CD4-positive, alpha-beta T cell treated with Interleukin-12 subunit alpha and Interleukin-12 subunit beta, for 1 hour (primary cell): ENCODE data around the gene HECTD3.
"Not testable (repeated sequence)": the region's sequence is repeated elsewhere in the genome, so short reads cannot be mapped to it uniquely, and the experiment has no call there.

Experiments
- DNase-seq: peaks from one replicate; pipeline ENCODE4 v3.0.0-alpha.2; 2020

HECTD3 gene

DNA sequence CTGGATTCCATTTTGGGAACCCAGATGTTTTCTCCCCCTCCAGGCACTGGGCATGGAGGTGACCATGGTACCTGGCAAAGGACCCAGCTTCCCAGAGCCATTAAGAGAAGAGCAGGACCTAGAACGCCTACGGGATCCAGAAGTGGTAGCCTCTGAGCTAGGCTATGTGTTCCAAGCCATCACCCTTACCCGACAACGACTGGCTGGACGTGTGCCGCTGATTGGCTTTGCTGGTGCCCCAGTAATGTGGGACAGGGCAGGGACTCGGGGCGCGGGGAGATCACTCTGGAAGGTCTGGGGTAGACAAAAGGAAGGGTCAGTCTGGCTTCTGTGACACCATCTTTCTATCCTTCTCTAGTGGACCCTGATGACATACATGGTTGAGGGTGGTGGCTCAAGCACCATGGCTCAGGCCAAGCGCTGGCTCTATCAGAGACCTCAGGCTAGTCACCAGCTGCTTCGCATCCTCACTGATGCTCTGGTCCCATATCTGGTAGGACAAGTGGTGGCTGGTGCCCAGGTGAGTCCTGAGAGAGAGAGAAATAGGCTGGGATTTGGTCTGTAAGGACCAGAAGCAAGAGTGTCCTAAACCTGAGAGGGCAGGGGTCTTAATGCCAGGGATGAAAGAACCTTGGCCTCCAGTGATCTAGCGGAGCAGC lies 2.6 kb upstream of the HECTD3 start:
- no peak for DNase-seq

DNA sequence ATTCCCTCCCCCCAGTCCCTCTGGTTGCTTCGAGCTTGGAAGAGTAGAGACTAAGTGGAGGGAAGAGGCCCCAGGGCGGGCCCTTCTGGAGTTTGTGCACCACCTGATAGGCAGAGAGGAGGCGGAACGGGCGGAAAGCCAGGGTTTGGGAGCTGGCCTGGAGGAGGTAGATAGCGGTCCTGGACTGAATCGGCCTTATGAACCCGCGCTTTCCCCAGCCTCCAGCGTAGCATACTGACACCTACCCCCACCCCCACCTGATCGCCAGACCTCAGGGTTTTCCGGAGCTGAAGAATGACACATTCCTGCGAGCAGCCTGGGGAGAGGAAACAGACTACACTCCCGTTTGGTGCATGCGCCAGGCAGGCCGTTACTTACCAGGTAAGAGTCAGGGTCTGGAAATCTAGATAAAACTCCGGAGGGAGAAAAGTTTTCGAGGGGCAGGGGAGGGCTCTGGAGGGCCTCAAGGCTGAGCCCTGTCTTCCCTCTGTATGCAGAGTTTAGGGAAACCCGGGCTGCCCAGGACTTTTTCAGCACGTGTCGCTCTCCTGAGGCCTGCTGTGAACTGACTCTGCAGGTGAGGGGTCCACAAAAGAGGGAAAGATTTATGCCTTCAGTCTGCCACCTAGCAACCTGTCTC lies 1.6 kb upstream of the HECTD3 start:
- peak; percentile 13 for DNase-seq

DNA sequence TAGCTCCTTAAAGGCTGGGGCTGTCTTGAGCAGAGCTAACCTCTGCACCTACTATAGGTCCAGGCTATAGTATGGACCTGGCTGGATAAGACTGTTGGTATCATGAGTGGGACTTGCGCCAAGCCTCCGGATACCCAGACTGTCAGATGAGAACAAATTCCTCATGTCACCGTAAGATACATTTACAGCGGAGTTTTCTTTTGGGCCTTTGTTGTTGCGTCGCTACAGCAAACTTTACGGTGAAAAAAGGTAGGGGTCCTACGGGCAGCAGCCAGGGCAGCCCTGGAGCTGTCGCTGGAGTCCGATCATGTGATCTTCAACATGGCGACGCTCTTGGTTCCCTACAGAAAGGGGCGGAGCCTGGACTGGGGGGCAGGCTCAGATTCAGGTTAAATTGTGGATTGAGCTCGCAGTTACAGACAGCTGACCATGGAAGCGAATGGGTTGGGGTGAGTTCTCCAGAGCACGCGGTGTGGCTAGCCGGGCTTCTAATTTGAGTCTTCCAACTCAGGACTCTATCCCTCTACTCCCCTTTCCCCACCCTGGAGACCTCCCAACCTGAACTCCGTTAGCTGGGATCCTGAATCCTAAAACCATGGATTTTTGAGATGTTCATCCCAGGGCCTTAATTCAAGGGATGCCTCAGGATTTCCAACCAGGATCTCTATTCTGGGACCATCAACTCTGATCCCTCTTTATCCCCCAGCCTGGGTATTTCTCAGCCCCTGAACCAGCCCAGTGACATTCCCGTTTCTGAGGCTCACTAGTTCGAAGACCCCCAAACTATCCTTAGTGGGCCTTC lies 914 bp upstream of the HECTD3 start, which contains the start of gene UROD:
Gene UROD, plus strand, starts transcription at position 418 of the 802 bp plus-strand sequence. Its CDS starts 12 bp downstream, at position 430.
- DNase-seq = peak; percentile 92

DNA sequence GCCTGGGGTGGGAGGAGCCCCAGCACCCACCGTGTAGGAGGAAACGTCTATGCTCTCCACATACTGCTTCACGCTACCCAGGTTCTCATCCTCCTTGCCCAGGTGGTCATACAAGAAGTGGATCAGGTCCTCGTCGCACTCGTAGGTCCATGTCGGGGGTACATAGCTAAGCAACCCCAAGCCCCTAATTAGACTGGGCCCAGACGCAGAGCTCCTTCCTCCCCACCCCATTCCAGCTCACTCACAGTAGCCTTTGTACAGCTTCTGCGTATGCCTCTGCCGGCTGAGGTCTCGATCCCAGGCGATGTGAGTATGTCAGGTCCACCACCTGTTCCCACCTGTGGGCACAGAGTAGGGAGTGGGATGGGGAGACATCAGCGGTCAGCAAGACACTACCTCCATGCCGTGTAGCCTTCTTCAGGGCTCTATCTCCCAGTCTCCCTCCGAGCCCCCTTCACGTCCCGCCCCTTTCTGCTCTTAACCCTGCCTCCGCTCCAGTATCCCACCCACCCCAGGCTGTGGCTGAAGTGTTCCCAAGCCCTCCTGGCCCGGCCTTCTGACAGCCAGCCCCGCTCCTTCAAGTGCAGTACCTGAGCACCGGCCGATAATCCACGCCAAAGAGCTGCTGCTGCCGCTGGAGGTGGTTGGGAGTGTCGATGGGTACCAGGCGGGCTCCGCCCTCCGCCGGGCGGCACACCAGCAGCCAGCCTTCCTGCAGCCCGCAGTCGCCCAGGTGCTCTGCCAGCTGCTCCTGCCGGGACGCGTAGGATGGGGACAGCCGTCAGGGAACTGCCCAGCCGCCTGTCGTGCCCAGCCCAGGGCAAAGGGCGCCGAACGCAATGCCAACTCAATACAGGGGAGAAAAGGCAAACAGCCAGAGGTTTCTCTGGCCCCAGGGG lies 919 bp downstream of the HECTD3 start:
- peak; percentile 24 for DNase-seq

DNA sequence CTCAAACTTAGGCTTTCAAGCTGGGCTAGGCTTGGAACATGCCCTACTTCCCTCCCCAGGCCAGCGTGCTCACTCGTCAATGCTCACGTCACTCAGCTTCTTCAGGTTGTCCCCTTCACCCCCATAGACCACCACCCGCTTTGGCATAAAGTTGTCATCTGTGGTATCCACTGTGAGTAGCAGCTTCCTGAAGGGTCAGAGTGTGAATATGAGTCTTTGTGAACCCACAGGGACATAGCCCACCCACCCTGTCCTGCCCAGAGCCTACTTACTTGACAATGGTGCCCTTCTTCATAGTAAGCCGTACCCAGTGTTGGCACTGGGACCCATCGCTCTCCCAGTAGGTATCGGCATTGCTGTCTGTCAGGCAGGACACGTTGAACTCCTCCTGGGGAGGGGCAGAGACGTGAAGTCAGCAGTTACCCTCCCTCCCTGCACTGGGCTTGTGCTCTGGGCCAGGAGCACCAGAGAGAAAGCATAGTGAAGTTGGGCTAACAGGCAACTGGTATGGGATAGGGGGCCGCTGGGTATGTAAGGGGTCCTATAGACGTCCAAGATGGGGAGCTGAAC lies 1.7 kb downstream of the HECTD3 start:
- DNase-seq = no peak

DNA sequence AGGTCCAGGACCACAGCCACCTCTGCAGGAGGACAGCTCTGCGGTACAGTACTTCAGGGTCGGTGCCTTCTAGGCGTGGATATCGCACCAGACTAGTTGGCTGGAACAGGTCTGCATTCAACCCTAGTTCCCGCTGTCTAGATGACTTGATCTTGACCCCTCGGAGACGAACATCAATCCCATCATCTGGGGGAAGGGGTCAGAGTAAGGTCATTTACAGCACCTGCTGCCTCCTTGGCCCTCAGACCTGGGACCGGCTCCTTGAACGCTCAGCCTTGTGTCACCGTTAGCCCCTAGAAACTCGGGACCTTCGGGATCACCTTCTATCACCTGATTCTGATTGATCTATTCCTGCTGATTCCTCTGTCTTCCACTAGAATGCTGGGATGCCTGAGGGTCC lies 2.6 kb downstream of the HECTD3 start:
- DNase-seq = no peak

DNA sequence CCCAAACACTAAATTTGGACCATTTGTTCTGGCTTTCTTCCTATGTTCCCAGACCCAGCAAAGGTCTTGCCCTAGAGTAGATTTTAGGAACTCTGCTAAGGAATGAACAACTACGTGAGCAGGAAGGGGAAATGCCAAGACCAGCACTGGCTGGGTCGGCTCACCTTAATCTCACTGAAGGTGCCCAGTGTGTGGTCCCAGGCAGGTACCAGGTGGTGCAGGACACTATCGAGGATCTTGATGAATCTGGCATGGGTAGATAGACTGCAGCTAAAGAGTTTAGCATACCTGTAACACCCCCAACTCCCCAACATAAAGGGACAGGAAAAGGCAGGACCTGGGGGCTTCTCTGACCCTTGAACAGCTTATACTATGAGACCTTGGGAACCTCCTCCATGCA lies 3.0 kb downstream of the HECTD3 start:
- DNase-seq = no peak

DNA sequence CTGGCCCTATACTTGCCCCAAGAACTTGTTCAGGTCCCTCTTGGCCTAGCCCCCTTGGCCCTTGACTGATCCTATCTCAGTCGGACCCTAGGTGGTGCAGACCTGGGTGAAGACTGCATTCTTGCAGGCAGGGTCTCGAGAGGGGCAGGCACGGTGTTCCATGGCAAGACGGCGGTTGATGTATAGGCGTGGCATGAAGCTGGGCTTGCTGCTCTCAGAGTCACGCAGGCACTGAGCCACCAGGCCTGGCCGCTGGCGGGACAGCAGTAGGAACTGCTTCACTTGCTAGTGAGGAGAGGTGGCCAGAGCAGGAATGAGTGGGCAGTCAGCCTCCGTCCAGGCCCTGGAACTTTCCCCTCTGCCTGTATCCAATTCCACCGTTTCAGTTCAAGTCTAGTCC lies 3.8 kb downstream of the HECTD3 start:
- no peak for DNase-seq

DNA sequence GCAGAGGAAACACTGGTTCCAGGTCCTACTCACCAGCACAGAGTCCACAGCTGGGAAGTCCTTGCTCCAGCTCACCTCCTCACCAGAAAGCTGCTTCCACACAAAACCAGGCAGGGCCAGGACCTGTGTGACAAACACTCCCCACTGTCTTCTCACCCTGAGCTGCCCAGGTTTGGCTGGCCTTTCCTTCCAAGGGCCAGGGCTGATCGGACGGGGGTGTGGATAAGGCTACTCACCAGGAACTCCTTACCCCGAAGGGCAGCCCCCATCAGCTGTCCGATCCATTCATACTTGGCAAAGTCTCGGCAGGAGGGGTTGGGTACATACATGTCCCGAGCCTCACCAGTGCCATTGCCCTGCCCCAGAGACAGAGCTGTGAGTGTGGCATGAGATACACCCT lies 5.4 kb downstream of the HECTD3 start:
- DNase-seq = no peak

DNA sequence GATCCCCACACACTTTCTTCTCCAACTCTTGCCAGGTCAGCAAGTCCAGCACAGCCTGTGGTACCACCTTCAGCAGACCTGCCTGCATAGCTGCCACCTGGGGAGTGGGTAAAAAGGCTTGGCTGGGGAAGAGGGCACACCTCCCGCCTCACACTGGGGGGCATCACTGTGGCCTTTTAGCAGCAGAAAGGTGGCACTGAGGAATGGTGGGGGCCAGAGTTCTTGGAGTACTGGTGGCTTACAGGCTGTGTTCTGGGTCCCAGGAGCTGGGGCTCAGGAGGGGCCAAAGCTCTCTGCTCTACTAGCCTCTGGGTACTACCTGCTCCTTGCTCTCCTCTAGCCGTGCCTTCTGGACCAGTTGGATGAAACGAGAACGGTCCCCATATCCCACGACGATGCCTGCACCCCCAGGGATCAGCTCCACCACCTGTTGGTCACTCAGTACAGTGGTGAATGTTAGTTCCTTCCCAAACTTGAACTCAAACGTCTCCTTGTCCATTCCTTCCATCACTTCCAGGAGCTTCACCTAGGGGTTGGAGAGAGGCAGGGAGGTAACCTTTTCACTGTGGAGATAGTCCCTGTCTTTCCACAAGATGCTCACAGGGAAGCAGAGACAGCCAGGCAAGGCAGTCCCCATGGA lies 6.7 kb downstream of the HECTD3 start:
- no peak for DNase-seq

DNA sequence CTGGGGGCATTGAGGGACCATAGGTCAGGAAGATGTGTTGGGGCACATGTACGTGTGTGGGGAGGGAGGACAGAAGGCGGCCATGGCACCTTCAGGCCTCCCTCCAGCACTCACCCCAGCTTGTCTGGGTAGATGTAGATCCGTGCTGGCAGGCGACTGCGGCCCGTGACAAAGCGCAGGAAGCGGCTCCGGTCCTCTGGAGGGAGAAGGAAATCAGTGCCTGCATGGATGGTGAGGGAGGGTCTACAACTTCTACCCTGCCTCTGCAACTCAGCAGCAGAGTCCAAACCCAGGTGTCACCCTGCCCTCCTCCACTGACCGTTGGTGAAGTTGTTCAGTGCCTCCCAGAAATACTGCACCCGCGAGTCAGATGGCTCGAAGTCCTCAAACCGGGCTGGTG lies 7.4 kb downstream of the HECTD3 start:
- no peak for DNase-seq

DNA sequence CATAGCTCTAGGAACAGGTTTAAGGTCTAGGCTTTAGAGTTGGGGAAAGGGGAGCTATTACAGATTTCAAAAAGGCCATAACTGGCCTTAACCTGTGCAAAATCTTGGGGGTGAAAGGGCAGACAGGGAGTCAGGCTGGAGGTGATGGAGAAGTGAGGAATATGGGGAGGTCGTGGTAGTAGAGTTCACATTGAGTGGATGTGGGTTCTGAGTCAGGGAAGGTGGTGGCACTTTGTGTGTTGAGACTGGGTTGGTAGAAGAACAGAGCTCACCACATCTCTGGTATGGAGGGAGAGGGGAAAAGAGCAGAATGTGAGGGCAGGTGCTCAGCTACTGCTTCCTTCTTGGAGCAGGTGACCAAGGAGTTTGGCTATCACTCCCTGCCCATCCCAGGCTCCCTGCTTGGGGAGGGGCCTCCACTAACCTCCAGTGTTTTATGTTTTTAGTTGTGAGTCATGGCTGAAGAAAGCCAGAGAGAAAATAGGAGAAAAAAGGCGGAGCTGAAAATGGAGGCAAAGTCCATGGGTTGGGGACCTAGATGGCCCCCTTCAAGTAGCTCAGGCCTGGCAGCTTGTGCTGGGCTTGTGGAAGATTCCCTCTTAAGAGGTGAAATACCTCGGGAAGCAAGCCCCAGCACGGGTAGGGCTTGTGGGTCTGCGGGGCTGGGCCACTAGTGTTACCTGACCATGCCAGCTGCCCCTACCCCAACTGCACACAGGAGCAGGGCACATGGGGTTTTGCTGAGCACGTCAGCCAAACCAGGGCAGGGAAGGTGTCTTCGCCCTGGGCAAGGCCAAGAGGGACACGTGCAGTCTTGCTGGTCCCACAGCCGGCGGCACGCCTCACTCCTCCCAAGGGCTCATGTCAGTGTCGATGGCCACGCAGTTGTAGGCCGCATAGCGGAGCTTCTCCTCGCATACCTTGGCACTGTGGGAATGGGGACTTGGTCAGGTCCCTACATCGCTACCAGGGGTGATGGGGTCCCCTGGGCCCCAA lies 8.2 kb downstream of the HECTD3 start:
- no peak for DNase-seq

DNA sequence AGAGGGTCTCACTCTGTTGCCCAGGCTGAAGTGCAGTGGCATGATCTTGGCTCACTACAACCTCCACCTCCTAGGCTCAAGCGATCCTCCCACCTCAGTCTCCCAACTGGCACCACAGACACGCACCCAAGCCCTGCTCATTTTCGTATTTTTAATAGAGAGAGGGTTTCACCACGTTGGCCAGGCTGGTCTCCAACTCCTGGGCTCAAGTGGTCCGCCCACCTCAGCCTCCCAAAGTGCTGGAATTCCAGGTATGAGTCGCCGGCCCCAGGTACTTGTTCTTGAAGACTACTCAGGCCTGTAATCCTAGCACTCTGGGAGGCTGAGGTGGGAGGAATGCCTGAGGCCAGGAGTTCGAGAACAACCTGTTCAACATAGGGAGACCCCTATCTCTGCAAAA lies 9.5 kb downstream of the HECTD3 start:
- not testable (repeated sequence) for DNase-seq

DNA sequence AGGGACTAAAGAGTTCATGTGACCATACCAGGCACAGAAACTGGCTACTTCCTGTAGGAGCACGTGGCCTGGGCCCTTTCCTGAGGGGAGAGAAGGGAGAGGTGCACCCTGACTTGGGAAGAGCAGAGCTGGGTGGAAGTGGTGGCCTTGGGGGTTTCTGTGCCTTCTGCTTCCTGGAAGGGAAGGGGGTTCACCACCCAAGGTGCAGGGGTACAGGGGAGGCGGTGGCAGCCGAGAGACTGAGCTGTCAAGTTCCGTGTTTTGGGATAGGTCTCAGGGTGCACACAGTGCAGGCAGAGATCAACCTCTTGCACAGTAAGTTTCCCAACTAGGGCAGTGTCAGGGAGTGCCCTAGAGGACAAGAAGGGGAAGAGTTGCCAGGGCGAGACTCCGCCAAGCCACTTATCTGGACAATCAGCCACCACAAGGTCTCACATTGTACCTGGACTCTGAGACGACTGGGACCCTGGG lies 10.1 kb downstream of the HECTD3 start:
- no peak for DNase-seq

DNA sequence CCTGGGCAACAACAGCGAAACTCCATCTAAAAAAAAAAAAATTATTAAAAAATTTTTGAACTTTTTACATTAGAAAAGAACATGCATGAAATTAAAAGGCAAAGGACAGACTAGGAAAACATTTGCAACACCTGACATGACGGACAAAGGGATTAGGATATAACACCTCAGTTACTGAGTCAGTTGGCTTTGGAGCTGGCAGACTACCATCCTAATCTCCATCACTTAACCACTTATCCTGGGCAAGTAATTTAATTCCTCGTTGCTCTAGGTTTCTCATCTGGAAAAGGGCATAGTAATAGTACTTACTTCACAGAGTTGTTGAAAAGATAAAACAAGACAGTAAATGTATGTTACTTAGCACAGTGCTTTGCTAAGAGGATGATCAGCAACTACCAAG lies 11.9 kb downstream of the HECTD3 start:
- DNase-seq = no peak

DNA sequence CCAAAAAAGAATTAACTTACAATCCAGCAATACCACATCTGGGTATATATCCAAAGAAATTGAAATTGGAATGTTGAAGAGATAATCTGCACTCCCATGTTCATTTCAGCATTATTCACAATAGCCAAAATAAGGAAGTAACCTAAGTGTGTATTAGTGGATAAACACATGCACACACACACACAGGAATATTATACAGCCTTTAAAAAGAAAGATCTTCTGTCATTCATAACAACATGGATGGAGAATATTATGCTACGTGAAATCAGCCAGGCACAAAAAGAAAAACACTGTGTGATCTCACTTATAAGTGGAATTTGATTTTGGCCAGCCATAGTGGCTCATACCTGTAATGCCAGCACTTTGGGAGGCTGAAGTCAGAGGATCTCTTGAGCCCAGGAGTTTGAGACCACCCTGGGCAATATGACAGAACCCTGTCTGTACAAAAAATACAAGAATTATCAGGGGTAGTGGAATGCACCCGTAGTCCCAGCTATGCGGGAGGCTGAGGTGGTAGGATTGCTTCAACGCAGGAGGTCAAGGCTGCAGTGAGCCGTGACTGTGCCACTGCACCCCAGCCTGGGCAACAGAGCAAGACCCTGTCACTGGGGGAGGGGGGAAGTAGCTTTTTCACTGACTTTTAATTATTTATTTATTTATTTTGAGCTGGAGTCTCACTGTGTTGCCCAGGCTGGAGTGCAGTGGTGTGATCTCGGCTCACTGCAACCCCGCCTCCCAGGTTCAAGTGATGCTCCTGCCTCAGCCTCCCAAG lies 15.5 kb downstream of the HECTD3 start:
- DNase-seq = no peak

DNA sequence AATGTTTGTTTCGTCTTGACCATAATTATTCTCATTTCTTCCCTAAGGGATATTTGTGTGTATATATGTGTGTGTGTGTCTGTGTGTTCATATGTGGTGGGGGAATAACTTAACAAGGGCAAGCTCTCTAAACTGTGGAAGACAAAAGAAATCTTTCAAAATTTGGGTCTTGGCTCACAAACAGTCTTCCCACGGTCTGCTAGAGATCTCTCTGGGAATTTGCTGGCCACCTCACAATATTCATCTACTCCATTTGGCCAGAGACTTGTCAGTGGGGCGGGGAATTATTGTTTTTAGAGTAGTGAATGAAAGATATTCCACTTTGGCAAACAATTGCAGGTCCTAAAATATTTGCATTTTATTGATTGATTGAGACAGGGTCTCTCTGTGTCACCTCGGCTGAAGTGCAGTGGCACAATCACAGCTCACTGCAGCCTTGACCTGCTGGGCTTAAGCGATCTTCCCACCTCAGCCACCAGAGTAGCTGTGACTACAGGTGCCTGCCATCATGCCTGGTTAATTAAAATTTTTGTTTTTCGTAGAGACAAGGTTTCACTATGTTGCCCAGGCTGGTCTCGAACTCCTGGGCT lies 16.7 kb downstream of the HECTD3 start:
- DNase-seq = no peak

DNA sequence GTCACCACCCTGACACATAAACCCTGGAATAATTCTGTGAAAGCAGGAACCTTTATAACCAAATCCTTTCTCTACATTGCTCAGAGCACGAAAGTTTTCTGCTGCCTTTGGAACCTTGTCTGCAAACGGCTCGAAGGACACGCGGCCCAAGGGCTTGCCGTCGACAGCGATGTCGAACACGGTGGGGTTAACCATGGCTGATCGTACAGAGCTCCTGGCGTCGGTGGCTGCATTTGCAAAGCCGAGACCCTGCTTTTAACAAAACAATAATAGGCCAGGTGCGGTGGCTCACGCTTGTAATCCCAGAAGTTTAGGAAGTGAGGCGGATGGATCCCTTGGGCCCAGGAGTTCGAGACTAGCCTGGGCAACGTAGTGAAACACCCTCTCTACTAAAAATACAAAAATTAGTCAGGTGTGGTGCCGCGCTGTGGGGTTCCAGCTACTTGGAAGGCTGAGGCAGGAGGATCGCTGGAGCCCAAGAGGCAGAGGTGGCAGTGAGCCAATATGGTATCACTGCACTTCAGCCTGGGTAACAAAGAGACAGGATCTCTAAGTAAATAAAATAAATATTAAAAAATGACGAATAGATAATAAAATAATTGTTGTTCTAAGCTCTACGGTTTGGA lies 22.5 kb downstream of the HECTD3 start:
- DNase-seq = no peak
